ENCODE measurements around the gene SLC45A2.

Gene SLC45A2

GRCh38 chr5:34016750-34017149, 32.3 kb upstream of the SLC45A2 start:
- no peaks in the 10 kb centered on the region for H3K79me2 ChIP-seq (ENCODE audit: insufficient read depth, low read length)
- no peaks in the 10 kb centered on the region for H3K27me3 ChIP-seq (ENCODE audit: low read length)
- no peak overlapping the region for H2AFZ ChIP-seq (ENCODE audit: low read depth, low read length, severe bottlenecking)
- no peaks in the 10 kb centered on the region for H3F3A ChIP-seq (ENCODE audit: insufficient read depth)
- no peaks in the 10 kb centered on the region for H3K9me3 ChIP-seq (ENCODE audit: insufficient read depth, low read length)
- no peaks in the 10 kb centered on the region for H4K20me1 ChIP-seq (ENCODE audit: low read depth, low read length)
- H3K27ac ChIP-seq (ENCODE audit: low read depth, low read length) = no peak overlapping the region
- no peak overlapping the region for H3K4me3 ChIP-seq (ENCODE audit: insufficient read depth, low read length, poor library complexity, severe bottlenecking)
- no peak overlapping the region for H3K4me2 ChIP-seq (ENCODE audit: low read depth, low read length, poor library complexity, severe bottlenecking)
- TF ChIP-seq EZH2phosphoT487 (conservative IDR thresholded peaks at IDR 0.05; ENCODE audit: low read length) = no peak
- TF ChIP-seq, protein P1, sequence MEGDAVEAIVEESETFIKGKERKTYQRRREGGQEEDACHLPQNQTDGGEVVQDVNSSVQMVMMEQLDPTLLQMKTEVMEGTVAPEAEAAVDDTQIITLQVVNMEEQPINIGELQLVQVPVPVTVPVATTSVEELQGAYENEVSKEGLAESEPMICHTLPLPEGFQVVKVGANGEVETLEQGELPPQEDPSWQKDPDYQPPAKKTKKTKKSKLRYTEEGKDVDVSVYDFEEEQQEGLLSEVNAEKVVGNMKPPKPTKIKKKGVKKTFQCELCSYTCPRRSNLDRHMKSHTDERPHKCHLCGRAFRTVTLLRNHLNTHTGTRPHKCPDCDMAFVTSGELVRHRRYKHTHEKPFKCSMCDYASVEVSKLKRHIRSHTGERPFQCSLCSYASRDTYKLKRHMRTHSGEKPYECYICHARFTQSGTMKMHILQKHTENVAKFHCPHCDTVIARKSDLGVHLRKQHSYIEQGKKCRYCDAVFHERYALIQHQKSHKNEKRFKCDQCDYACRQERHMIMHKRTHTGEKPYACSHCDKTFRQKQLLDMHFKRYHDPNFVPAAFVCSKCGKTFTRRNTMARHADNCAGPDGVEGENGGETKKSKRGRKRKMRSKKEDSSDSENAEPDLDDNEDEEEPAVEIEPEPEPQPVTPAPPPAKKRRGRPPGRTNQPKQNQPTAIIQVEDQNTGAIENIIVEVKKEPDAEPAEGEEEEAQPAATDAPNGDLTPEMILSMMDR (IDR thresholded peaks at IDR 0.05; ENCODE audit: insufficient read depth, low read length, poor library complexity, severe bottlenecking) = no peak
- no peaks in the 10 kb centered on the region for H3K36me3 ChIP-seq (ENCODE audit: low read length)
- H3K9ac ChIP-seq (ENCODE audit: low read length) = no peak overlapping the region
- H3K9me2 ChIP-seq (replicated peaks; ENCODE audit: insufficient read depth, low read length) = no peaks in the 10 kb centered on the region

- Histone ChIP-seq H3K27ac (ENCODE audit: low read depth, low read length) (no peak overlapping the region), H3K9me3 (ENCODE audit: insufficient read depth, low read length) (no peaks in the 10 kb centered on the region), H3K9me2 (replicated peaks; ENCODE audit: insufficient read depth, low read length) (no peaks in the 10 kb centered on the region), H3K79me2 (ENCODE audit: insufficient read depth, low read length) (no peaks in the 10 kb centered on the region), H3K36me3 (ENCODE audit: low read length) (no peaks in the 10 kb centered on the region), H3K4me3 (ENCODE audit: insufficient read depth, low read length, poor library complexity, severe bottlenecking) (no peak overlapping the region), H3K4me2 (ENCODE audit: low read depth, low read length, poor library complexity, severe bottlenecking) (no peak overlapping the region), H3K9ac (ENCODE audit: low read length) (no peak overlapping the region), H3F3A (ENCODE audit: insufficient read depth) (no peaks in the 10 kb centered on the region), H4K20me1 (ENCODE audit: low read depth, low read length) (no peaks in the 10 kb centered on the region), H3K27me3 (ENCODE audit: low read length) (no peaks in the 10 kb centered on the region), H2AFZ (ENCODE audit: low read depth, low read length, severe bottlenecking) (no peak overlapping the region)
- no peak for TF ChIP-seq EZH2phosphoT487 (conservative IDR thresholded peaks at IDR 0.05; ENCODE audit: low read length)
- TF ChIP-seq, protein P1 (IDR thresholded peaks at IDR 0.05; ENCODE audit: insufficient read depth, low read length, poor library complexity, severe bottlenecking) = no peak
Observed at GRCh38 chr5:34016222-34016621, 31.7 kb upstream of the SLC45A2 start.

DNA sequence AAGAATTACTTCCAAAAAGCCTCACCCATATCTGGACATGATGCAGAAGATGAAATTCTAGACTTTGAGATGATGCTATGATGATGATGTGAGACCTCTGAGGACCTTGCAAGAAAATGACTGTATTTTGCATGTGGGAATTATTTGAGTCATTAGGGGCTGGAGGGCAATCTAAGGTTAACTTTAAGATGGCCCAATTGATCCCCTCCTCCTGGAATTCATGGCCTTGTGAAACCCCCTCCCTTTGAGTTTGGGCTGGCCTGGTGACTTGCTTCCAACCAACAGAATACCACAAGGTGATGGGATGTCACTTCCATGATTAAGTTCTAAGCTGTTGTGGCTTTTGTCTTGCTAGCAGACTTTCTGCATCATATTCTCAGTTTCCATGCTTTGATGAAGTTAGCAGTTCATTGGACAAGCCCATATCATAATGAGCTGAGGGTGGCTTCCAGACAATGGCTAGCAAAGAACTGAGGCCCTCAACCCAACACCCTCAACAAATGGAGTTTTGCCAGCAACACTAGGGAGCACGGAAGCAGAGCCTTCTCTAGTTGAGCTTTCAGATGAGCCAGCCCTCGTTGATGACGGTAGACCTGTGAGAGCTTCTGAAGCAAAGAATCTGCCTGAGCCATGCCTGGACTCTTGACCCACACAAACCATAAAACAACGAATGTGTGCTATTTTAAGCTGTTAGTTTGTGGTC, 30.8 kb upstream of the SLC45A2 start:
- H3K9ac ChIP-seq (ENCODE audit: low read length) = no peak overlapping the region
- H3K27ac ChIP-seq (ENCODE audit: low read depth, low read length) = no peak overlapping the region
- no peaks in the 10 kb centered on the region for H3K9me3 ChIP-seq (ENCODE audit: insufficient read depth, low read length)
- H4K20me1 ChIP-seq (ENCODE audit: low read depth, low read length) = no peaks in the 10 kb centered on the region
- H3K4me3 ChIP-seq (ENCODE audit: insufficient read depth, low read length, poor library complexity, severe bottlenecking) = no peak overlapping the region
- no peaks in the 10 kb centered on the region for H3K79me2 ChIP-seq (ENCODE audit: insufficient read depth, low read length)
- H3K9me2 ChIP-seq (replicated peaks; ENCODE audit: insufficient read depth, low read length) = no peaks in the 10 kb centered on the region
- no peaks in the 10 kb centered on the region for H3K27me3 ChIP-seq (ENCODE audit: low read length)
- H2AFZ ChIP-seq (ENCODE audit: low read depth, low read length, severe bottlenecking) = no peak overlapping the region
- no peaks in the 10 kb centered on the region for H3K36me3 ChIP-seq (ENCODE audit: low read length)
- TF ChIP-seq, protein P1 (IDR thresholded peaks at IDR 0.05; ENCODE audit: insufficient read depth, low read length, poor library complexity, severe bottlenecking) = no peak
- TF ChIP-seq EZH2phosphoT487 (conservative IDR thresholded peaks at IDR 0.05; ENCODE audit: low read length) = no peak
- H3K4me2 ChIP-seq (ENCODE audit: low read depth, low read length, poor library complexity, severe bottlenecking) = no peak overlapping the region
- no peaks in the 10 kb centered on the region for H3F3A ChIP-seq (ENCODE audit: insufficient read depth)
